K562 (cell line): ENCODE measurements around the gene HDAC7. TPM values are rescaled to one million over a fixed set of nuclear protein-coding genes. Genes with fewer than 3 reads are reported as not detected.
A peak's percentile ranks its signal among the peaks of the same experiment; 100 is the strongest.

Experiments
- FOXK2 ChIP-seq, 2 experiments: fragments of 450-650 bp; IDR thresholded peaks in 1 of 2; conservative IDR thresholded peaks in 1 of 2; 2 replicates each; pipeline ENCODE4 v1.6.1; 2016; ENCODE audit warnings: low read depth in 2 of 2, mild to moderate bottlenecking in 1 of 2
- HNRNPK ChIP-seq: fragments of 200-400 bp; formaldehyde crosslinking; IDR thresholded peaks from one replicate; pipeline ENCODE4 v1.6.1; 2018; ENCODE audit warnings: mild to moderate bottlenecking, low read depth, low read length; ENCODE audit not compliant: poor library complexity, severe bottlenecking
- HNRNPLL ChIP-seq: fragments of 200-400 bp; formaldehyde crosslinking; IDR thresholded peaks from 2 replicates; pipeline ENCODE4 v1.6.1; 2017; ENCODE audit warnings: low read length, low read depth, mild to moderate bottlenecking; ENCODE audit not compliant: poor library complexity, severe bottlenecking
- PRDM10 ChIP-seq: fragments of 450-650 bp; IDR thresholded peaks from 2 replicates; pipeline ENCODE4 v1.6.1; 2018; ENCODE audit not compliant: partially characterized antibody
- ZBTB40 ChIP-seq, 2 experiments: fragments of 450-650 bp in 1 of 2; sonication (generic) in 1 of 2; formaldehyde crosslinking in 1 of 2; IDR thresholded peaks; 2 replicates each; pipeline versions ENCODE4 v1.7.1 to v1.9.0; 2016 to 2022; ENCODE audit warnings: inconsistent platforms in 1 of 2, mild to moderate bottlenecking in 1 of 2, missing genetic modification reagents in 1 of 2
- ZC3H4 ChIP-seq: sonication (generic); formaldehyde crosslinking; IDR thresholded peaks from 2 replicates; pipeline ENCODE4 v1.9.0; 2021; ENCODE audit warnings: missing genetic modification reagents, borderline replicate concordance
- polyA plus RNA-seq, 8 experiments: library from polyadenylated mRNA; depleted of rRNA in 4 of 8; stranded (reverse) in 5 of 8; unstranded in 3 of 8; fragments of >200 nt; fragmentation: Nextera tagmentation in 2 of 8; fragmentation: Illumina TruSeq in 1 of 8; extraction: Ambion mirVana in 2 of 8; extraction: Trizol in 1 of 8; gene quantifications; 2 replicates each; pipeline versions ENCODE4 v1.2.1 to v1.2.3, GENCODE V29; 2011 to 2014; ENCODE audit warnings: inconsistent platforms in 1 of 8, missing spikeins in 1 of 8
- total RNA-seq, 7 experiments: library from RNA; depleted of rRNA in 6 of 7; stranded (reverse); fragments of >200 nt in 6 of 7; fragmentation: Illumina TruSeq in 2 of 7; extraction: Trizol in 2 of 7; gene quantifications; 2 replicates each; pipeline versions ENCODE4 v1.2.1 to v1.2.3, GENCODE V29; 2011 to 2021; ENCODE audit warnings: low replicate concordance in 1 of 7
- TF ChIP-seq, protein P1 (sequence below): IDR thresholded peaks from 2 replicates; pipeline ENCODE4 v1.6.1; 2014; ENCODE audit warnings: antibody characterized with exemption
- TF ChIP-seq, protein P2 (sequence below): sonication (generic); formaldehyde crosslinking; IDR thresholded peaks from 2 replicates; pipeline ENCODE4 v1.8.0; 2022; ENCODE audit warnings: mild to moderate bottlenecking, missing genetic modification reagents
- TF ChIP-seq, protein P3 (sequence below): IDR thresholded peaks from 3 replicates; pipeline ENCODE4 v1.6.1; 2011; ENCODE audit warnings: borderline replicate concordance, mild to moderate bottlenecking; ENCODE audit not compliant: insufficient read length, insufficient read depth

Gene HDAC7
- total and polyA plus RNA-seq, 9 of the 15 experiments (the other 6 are each of a cell fraction or from before 2014, with no cell fraction given) = 2.5 to 129 (median 31.1) TPM

DNA sequence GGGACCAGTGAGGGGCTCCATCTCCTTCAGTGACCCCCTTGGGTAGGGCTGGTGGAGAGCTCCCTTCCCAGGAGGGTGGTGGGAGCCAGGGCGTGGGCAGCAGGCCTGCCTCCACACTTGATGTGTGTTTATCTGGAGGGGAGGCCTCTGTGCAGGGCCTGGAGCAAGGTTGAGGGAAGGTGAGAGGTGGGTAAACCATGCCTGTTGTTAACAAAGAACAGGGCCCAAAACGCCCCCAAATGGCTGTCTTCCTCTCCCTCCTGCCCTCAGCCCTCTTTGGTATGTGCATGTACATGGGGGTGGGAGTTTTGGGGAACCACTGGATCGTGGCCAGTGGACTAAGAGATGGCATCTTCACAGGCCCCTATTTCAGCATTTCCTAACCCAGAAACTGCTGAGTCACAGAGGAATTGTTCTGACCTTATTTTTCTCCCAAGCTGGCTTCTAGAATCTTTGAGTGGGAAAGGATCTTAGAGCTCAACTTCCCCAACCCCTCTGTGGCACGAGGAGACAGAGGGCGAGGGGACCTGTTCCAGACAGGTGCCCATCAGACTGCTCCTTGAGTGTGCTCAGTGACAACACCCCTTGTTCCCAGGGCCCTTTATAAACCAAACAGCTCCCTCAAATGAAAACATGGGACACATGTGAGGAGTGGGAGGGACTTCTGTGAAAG is 43.1 kb downstream of the HDAC7 start (continued):
- TF ChIP-seq PRDM10 (peak; percentile 60), ZBTB40 (IDR thresholded peaks at IDR 0.05) (no peak), ZBTB40 (CRISPR knock-in tag; IDR thresholded peaks at IDR 0.05) (no peak), FOXK2 (conservative IDR thresholded peaks at IDR 0.05 in 1 of 2, IDR thresholded peaks at IDR 0.05 in 1 of 2; ENCODE audit: low read depth in 2 of 2) (peak; percentile 63; a peak in 3 of 4 replicates), HNRNPLL (no peak), ZC3H4 (no peak), HNRNPK (no peak)
- TF ChIP-seq, protein P1, sequence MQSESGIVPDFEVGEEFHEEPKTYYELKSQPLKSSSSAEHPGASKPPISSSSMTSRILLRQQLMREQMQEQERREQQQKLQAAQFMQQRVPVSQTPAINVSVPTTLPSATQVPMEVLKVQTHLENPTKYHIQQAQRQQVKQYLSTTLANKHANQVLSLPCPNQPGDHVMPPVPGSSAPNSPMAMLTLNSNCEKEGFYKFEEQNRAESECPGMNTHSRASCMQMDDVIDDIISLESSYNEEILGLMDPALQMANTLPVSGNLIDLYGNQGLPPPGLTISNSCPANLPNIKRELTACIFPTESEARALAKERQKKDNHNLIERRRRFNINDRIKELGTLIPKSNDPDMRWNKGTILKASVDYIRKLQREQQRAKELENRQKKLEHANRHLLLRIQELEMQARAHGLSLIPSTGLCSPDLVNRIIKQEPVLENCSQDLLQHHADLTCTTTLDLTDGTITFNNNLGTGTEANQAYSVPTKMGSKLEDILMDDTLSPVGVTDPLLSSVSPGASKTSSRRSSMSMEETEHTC = no peak
- TF ChIP-seq, protein P2, sequence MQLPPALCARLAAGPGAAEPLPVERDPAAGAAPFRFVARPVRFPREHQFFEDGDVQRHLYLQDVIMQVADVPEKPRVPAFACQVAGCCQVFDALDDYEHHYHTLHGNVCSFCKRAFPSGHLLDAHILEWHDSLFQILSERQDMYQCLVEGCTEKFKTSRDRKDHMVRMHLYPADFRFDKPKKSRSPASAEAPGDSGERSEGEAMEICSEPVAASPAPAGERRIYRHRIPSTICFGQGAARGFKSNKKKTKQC = no peak
- TF ChIP-seq, protein P3, sequence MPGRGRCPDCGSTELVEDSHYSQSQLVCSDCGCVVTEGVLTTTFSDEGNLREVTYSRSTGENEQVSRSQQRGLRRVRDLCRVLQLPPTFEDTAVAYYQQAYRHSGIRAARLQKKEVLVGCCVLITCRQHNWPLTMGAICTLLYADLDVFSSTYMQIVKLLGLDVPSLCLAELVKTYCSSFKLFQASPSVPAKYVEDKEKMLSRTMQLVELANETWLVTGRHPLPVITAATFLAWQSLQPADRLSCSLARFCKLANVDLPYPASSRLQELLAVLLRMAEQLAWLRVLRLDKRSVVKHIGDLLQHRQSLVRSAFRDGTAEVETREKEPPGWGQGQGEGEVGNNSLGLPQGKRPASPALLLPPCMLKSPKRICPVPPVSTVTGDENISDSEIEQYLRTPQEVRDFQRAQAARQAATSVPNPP = no peak
